Fibroblast of mammary gland (primary cell): ENCODE results near the gene NUP188.
A peak's percentile ranks its signal among the peaks of the same experiment; 100 is the strongest.

Experiments
- DNase-seq: peaks from one replicate; pipeline ENCODE4 v3.0.0-alpha.2; 2010; ENCODE audit warnings: low read depth
- H3K4me3 ChIP-seq: 2 replicates; pipeline ENCODE4 v1.5.1; 2011; ENCODE audit warnings: low read depth, mild to moderate bottlenecking, low read length, moderate library complexity; ENCODE audit not compliant: control insufficient read depth
- TF ChIP-seq, protein P1 (sequence below): conservative IDR thresholded peaks from 2 replicates; pipeline ENCODE4 v1.5.1; 2011; ENCODE audit warnings: low read depth, low read length, inconsistent platforms; ENCODE audit not compliant: control insufficient read depth, insufficient read depth

NUP188 gene

DNA sequence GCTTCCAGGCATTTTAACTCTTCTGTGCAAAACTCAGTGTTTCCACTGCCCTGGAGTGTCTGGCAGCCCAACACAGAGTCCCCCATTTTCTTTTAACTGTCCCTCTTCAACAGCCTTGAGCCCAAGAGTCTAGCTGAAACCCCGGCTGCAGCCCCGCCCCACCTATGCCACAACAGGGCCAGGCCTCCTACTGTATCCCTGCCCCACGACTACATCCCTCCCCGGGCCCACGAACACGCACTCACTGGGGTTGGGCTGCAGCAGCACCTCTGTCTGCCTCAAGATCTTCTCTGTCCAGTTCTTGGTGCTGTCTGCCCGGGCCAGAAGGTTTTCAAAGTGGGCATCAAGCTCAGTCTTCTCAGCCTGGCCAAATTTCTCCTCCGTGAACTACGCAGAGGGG lies 74.5 kb downstream of the NUP188 start:
- DNase-seq: no peak
- no peak overlapping the region for H3K4me3 ChIP-seq
- TF ChIP-seq, protein P1, sequence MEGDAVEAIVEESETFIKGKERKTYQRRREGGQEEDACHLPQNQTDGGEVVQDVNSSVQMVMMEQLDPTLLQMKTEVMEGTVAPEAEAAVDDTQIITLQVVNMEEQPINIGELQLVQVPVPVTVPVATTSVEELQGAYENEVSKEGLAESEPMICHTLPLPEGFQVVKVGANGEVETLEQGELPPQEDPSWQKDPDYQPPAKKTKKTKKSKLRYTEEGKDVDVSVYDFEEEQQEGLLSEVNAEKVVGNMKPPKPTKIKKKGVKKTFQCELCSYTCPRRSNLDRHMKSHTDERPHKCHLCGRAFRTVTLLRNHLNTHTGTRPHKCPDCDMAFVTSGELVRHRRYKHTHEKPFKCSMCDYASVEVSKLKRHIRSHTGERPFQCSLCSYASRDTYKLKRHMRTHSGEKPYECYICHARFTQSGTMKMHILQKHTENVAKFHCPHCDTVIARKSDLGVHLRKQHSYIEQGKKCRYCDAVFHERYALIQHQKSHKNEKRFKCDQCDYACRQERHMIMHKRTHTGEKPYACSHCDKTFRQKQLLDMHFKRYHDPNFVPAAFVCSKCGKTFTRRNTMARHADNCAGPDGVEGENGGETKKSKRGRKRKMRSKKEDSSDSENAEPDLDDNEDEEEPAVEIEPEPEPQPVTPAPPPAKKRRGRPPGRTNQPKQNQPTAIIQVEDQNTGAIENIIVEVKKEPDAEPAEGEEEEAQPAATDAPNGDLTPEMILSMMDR: no peak

DNA sequence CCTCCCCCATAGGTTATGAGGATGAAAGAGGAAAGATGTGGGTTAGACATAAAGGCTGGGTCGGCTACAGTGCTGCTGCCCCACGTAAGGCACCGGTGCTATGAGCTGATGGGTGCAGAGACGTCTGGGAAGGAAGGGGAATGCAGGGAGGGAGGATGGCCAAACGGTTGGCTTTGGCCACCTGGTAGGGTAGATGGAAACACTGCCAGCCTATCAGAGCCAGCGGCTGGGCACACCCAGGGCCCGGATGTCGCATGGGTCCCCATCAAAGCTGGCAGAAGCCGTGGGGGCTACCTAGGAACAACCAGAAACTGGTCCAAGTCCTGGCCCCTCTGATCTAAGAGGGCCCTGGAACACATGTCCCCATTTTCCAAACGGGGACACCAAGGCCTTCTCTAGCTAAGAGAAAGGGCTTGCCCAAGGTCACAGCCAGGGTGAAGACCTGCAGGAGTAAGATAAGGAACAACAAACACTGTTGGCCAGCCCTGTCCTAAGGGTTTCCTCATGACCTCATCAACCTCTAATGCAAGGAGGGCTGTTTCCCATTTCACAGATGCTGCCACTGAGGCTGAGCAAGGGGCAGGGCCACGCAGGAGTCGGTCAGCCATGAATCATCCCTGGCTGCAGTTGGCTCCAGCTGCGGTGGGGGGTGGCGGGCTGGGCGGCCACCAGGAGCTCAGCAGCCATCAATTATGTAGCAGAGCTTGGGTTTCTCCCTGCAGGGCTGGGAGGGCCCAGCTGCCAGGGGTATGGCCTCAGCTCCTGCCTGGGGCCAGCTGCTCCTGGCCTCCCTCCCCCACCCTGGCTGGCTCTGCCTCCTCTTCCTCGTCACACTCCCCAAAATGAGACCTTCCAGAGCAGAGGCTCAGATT lies 75.8 kb downstream of the NUP188 start:
- no peak overlapping the region for H3K4me3 ChIP-seq
- TF ChIP-seq, protein P1: no peak
- peak; percentile 86 for DNase-seq

DNA sequence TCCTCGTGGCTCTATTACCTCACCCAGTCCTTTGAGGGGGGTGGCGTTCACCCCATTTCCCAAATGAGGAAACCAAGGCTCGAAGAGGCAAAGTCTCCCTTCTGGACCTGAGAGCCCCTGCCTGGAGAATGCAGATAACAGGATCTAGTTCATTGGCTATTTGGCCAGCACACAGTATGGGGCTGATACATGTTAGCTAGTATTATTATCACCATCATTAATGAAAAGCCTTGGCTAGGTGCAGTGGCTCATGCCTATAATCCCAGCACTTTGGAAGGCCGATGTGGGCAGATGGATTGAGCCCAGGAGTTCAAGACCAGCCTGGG lies 76.4 kb downstream of the NUP188 start:
- no peak for DNase-seq
- TF ChIP-seq, protein P1: no peak
- H3K4me3 ChIP-seq: no peak overlapping the region

DNA sequence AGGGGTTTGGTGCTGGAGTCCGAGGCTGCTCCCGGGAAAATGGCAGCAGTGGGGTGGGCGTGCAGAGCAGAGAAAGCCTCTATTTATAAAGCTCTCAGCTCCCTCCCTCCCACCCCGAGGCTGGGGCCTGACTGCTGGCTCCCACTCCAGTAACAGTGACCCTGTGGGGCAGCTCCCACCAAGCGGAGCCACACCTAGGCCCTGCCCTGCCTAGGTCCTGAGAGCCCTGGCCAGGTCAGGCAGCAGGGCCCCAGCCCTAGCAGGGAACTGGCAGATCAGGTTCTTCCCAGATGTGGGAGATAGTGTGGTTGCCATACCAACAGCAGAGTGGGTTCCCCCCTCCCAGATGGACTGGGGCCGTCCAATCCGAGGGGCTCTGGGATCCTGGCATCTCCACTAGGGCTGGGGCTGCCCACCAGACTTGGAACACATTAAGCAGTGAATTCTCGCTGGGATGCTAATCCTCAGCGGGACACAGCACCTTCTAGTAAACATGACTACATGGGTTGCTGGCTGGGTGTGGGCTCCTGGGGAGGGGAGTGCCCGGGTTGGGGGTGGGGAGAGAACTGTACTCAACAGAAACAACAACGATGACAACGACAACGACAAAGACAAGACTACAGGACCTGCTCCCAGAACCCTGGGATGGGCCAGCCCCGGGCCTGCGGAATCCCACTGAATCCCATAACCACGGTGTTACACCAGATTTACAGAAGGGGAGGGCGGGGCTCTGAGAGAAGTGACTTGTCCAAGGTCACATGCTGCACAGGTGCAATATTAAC lies 79.1 kb downstream of the NUP188 start:
- TF ChIP-seq, protein P1: no peak
- DNase-seq: no peak
- H3K4me3 ChIP-seq: peak overlapping the region; percentile 68

DNA sequence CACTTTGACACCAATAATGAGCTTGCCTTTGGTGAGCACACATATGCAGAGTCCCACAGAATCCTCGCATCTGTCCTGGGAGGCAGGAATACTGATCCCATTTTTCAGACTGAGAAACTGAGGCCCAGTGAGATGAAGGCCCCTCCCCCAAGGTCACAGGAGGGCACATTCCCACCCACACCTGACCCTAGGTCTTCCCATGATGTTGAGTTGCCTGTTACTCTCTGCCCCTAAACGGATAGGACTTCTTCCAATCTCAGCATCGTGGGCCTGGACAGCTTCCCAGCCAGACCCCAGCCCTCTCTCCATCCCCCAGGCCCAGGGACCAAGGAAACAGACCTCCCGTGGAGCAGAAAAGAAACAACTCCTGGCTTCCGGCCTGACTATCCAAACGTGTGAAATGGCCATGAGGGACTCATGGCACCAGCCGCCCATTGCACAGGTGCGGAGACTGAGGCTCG lies 79.8 kb downstream of the NUP188 start:
- TF ChIP-seq, protein P1: no peak
- H3K4me3 ChIP-seq: peak overlapping the region; percentile 68
- no peak for DNase-seq

DNA sequence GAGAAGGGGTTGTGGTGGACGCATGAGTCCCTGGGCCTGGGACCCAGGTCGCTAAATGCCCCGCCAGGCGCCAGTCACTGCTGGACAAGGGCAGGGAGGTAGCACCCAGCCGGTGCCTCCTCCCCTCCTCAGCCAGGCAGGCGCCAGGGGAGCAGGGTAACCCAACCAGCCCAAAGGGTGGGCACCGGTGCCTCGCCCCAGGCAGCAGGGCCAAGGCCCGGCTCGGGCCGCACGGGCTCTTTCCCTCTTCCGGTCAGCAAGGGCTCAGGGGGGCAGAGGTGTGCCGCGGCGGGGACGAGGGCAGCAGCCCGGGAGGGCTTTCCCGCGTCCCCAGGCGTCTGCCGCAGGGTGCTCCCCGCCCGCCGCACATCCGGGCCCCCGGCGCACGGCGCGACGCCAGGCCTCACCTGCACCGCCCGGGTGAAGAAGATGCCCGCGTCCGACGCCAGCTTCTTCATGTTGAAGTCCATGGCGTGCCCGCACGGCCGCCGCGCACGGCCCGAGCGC lies 80.2 kb downstream of the NUP188 start:
- peak overlapping the region; percentile 68 for H3K4me3 ChIP-seq
- TF ChIP-seq, protein P1: no peak
- no peak for DNase-seq
